OCI-LY3 (cell line): Measurements from ENCODE around the gene FREM2.

Experiments
- CTCF ChIP-seq: fragments of 200-600, 300-600 bp; sonication (generic); IDR thresholded peaks from 2 replicates; pipeline ENCODE4 v1.5.1; 2014; ENCODE audit warnings: antibody characterized with exemption, low read length, low read depth
- EZH2phosphoT487 ChIP-seq: fragments of 200-600 bp; shearing (Covaris generic); IDR thresholded peaks from 2 replicates; pipeline ENCODE4 v1.6.1; 2018; ENCODE audit warnings: antibody characterized with exemption, mixed run types, low read depth

- TF ChIP-seq CTCF: no peak
- TF ChIP-seq EZH2phosphoT487: no peak
Measured at GRCh38 chr13:38814331-38814730, 127.5 kb downstream of the FREM2 start.
